Fibroblast of lung (primary cell): ENCODE results near the gene EHMT1. TPM values are rescaled to one million over a fixed set of nuclear protein-coding genes. Genes with fewer than 3 reads are reported as not detected.

Experiments
- DNase-seq, 2 donors: peaks; one replicate each; pipeline versions ENCODE4 v3.0.0 to v3.0.0-alpha.2; 2010; ENCODE audit warnings: low read depth in 2 of 2
- H2AFZ ChIP-seq: 2 replicates; pipeline ENCODE4 v1.5.1; 2012; ENCODE audit warnings: low read length, control low read depth, inconsistent platforms
- H3K27ac ChIP-seq: 2 replicates; pipeline ENCODE4 v1.5.1; 2011; ENCODE audit warnings: low read length, control low read depth; ENCODE audit not compliant: insufficient read depth
- H3K27me3 ChIP-seq: 2 replicates; pipeline ENCODE4 v1.5.1; 2011; ENCODE audit warnings: mild to moderate bottlenecking, low read length; ENCODE audit not compliant: control insufficient read depth, insufficient read depth
- H3K36me3 ChIP-seq: 2 replicates; pipeline ENCODE4 v1.5.1; 2011; ENCODE audit warnings: low read length; ENCODE audit not compliant: control insufficient read depth, insufficient read depth
- H3K4me1 ChIP-seq: 2 replicates; pipeline ENCODE4 v1.5.1; 2011; ENCODE audit warnings: low read length; ENCODE audit not compliant: control insufficient read depth, insufficient read depth; ENCODE audit errors: extremely low read depth
- H3K4me2 ChIP-seq: 2 replicates; pipeline ENCODE4 v1.5.1; 2011; ENCODE audit warnings: low read length, control low read depth; ENCODE audit not compliant: insufficient read depth; ENCODE audit errors: extremely low read depth
- H3K4me3 ChIP-seq, 4 experiments: fragments of 200-600 bp in 1 of 4; sonication (generic) in 1 of 4; replicated peaks in 1 of 4; 2 replicates each; pipeline ENCODE4 v1.5.1; 2011 to 2016; ENCODE audit warnings: low read length in 4 of 4, low read depth in 3 of 4, mild to moderate bottlenecking in 3 of 4, control low read depth in 2 of 4, inconsistent platforms in 1 of 4, mixed read lengths in 1 of 4; ENCODE audit not compliant: insufficient read depth in 1 of 4; ENCODE audit errors: control extremely low read depth in 1 of 4
- H3K79me2 ChIP-seq: 2 replicates; pipeline ENCODE4 v1.5.1; 2012; ENCODE audit warnings: mild to moderate bottlenecking, low read length, inconsistent platforms; ENCODE audit not compliant: control insufficient read depth, insufficient read depth
- H3K9ac ChIP-seq: 2 replicates; pipeline ENCODE4 v1.5.1; 2011; ENCODE audit warnings: mild to moderate bottlenecking, low read length, control low read depth; ENCODE audit not compliant: insufficient read depth
- H3K9me3 ChIP-seq: 2 replicates; pipeline ENCODE4 v1.5.1; 2012; ENCODE audit warnings: low read depth, low read length; ENCODE audit not compliant: control insufficient read depth, insufficient read depth
- H4K20me1 ChIP-seq: 2 replicates; pipeline ENCODE4 v1.5.1; 2011; ENCODE audit warnings: low read length; ENCODE audit not compliant: control insufficient read depth, insufficient read depth; ENCODE audit errors: extremely low read depth
- EZH2 ChIP-seq: IDR thresholded peaks from 2 replicates; pipeline ENCODE4 v1.5.1; 2012; ENCODE audit warnings: low read length, control low read depth, mild to moderate bottlenecking; ENCODE audit errors: missing control alignments
- polyA plus RNA-seq, 2 donors: library from polyadenylated mRNA; depleted of rRNA in 1 of 2; stranded (reverse) in 1 of 2; unstranded in 1 of 2; fragments of >200 nt; gene quantifications; 2 replicates each; pipeline ENCODE4 v1.2.1, GENCODE V29; 2011 to 2012; ENCODE audit warnings: missing spikeins in 1 of 2
- total RNA-seq: library from RNA; depleted of rRNA; stranded (reverse); fragments of >200 nt; gene quantifications from 2 replicates; pipeline ENCODE4 v1.2.1, GENCODE V29; 2014
- TF ChIP-seq, protein P1 (sequence below), 2 donors: IDR thresholded peaks in 1 of 2; conservative IDR thresholded peaks in 1 of 2; 1 replicate in 1 of 2; 2 replicates in 1 of 2; pipeline ENCODE4 v1.5.1; 2011 to 2012; ENCODE audit warnings: low read length in 2 of 2, control low read depth in 1 of 2, inconsistent platforms in 1 of 2, low read depth in 1 of 2, mild to moderate bottlenecking in 1 of 2

Gene EHMT1
- total and polyA plus RNA-seq, 2 donors (not counting 1 experiment from before 2014, with no cell fraction given): 22.4 to 48.6 TPM

DNA sequence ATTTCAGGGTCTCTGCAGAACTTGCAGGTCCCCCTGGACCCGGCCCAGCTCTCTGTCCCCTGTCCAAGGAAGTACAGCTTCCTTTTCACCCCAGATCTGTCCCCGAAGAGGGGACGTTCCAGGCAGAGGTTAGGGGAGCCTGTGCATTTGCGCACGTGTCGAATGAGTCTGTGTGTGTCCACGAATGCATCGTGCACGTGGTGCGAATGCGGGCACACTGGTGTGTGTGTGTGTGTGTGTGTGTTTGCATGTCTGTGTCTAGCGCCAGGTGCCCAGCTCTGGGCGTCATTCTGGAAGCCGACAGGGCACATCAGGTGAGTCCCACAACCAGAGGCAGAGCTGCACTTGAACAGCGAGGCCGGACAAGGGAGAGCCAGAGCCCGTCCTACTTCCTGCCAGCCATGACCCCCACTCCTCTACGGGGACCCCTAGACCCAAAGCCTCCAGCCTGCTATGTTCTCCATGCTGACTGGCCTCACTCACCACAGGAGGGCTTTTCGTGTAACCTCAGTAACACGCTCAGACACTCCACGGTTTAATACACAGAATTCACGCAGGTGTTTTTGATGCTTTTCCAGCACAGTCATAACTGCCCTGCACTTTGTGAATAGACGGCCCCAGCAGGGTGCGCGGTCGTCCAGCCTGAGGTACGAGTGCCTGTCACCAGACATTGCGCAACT, 217.5 kb downstream of the EHMT1 start:
- DNase-seq: no peak
- Histone ChIP-seq H3K9ac (no peak overlapping the region), H3K4me2 (no peak overlapping the region), H3K27ac (no peak overlapping the region), H4K20me1 (no peaks in the 10 kb centered on the region), H2AFZ (no peak overlapping the region), H3K79me2 (no peaks in the 10 kb centered on the region), H3K4me3 (no peak overlapping the region), H3K36me3 (peaks cover 12% of the 10 kb centered on the region), H3K4me1 (no peaks in the 10 kb centered on the region), H3K9me3 (no peaks in the 10 kb centered on the region), H3K27me3 (no peaks in the 10 kb centered on the region)
- TF ChIP-seq, protein P1, sequence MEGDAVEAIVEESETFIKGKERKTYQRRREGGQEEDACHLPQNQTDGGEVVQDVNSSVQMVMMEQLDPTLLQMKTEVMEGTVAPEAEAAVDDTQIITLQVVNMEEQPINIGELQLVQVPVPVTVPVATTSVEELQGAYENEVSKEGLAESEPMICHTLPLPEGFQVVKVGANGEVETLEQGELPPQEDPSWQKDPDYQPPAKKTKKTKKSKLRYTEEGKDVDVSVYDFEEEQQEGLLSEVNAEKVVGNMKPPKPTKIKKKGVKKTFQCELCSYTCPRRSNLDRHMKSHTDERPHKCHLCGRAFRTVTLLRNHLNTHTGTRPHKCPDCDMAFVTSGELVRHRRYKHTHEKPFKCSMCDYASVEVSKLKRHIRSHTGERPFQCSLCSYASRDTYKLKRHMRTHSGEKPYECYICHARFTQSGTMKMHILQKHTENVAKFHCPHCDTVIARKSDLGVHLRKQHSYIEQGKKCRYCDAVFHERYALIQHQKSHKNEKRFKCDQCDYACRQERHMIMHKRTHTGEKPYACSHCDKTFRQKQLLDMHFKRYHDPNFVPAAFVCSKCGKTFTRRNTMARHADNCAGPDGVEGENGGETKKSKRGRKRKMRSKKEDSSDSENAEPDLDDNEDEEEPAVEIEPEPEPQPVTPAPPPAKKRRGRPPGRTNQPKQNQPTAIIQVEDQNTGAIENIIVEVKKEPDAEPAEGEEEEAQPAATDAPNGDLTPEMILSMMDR (conservative IDR thresholded peaks at IDR 0.05 in 1 of 2, IDR thresholded peaks at IDR 0.05 in 1 of 2; ENCODE audit: low read depth in 1 of 2, low read length in 2 of 2): no peak
- no peak for TF ChIP-seq EZH2

DNA sequence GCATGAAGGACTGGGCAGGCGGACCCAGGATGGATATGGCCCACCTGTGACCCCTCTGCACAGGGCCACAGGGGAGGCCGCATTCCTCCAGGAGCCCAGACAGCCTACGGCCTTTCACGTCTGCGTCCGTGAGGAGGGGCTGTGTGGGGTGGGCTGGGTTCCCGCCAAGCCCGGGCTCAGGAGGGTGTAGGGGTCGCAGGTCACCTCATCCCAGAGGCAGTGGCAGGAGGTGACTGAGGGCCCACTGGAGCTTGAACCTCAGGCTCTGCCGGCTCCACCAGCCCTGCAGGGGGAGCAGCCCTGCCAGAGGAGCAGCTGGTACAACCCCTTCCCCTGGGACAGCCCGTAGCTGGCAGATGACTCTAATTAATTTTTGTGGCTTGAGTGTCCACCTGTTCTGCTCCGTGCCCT, 218.0 kb downstream of the EHMT1 start:
- Histone ChIP-seq H3K79me2 (no peaks in the 10 kb centered on the region), H2AFZ (no peak overlapping the region), H3K4me3 (no peak overlapping the region), H3K36me3 (peaks cover 12% of the 10 kb centered on the region), H3K9me3 (no peaks in the 10 kb centered on the region), H3K4me2 (no peak overlapping the region), H3K4me1 (no peaks in the 10 kb centered on the region), H3K27me3 (no peaks in the 10 kb centered on the region), H3K9ac (no peak overlapping the region), H4K20me1 (no peaks in the 10 kb centered on the region), H3K27ac (no peak overlapping the region)
- DNase-seq: no peak
- TF ChIP-seq EZH2: no peak
- TF ChIP-seq, protein P1 (conservative IDR thresholded peaks at IDR 0.05 in 1 of 2, IDR thresholded peaks at IDR 0.05 in 1 of 2; ENCODE audit: low read depth in 1 of 2, low read length in 2 of 2): no peak

DNA sequence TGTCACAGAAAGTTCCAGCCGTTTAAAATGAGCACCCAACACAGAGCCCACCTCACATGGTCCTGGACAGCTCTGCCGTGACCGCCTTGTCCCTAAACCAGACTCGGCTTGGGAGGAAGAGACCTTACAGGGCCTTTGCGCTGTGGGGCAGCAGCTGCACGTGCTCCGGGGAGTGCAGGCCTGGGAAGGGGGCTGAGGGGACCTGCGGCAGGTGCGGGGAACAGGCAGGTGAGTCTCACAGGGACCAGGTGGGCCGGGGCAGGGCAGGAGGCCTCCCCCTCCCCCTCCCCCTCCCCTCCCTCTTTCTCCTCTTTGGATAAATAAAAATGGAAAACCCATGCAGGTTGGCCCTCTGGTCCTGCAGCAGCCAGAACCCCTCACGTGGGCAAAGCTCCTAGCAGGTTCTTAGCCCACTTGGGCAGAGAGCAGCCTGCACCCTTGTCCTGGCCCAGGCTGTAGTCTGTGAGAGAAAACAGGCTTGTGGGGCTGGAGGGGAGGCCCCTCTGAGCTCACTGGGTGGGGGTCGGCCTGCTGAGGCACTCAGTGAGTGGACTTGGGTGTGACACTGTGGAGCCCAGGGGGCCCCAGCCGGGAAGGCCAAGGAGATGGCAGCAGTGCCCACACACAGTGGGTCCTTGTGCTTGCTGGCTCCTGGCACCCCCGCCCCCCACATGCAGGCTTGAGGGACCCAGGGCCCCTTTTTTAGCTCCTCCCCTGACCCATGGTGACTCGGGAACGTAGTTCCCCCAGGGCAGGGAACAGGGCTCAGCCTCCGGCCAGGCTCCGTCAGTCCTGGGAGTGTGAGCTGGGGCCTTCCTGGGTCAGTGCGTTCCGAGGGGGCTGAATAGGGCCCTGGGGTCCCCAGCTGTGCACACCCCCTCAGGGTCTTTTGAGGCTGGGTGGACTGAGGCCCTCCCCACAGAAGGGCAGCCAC, 218.8 kb downstream of the EHMT1 start:
- TF ChIP-seq, protein P1 (conservative IDR thresholded peaks at IDR 0.05 in 1 of 2, IDR thresholded peaks at IDR 0.05 in 1 of 2; ENCODE audit: low read depth in 1 of 2, low read length in 2 of 2): no peak
- TF ChIP-seq EZH2: no peak
- H3K36me3 ChIP-seq: peaks cover 12% of the 10 kb centered on the region
- DNase-seq: no peak
- H3K27ac ChIP-seq: no peak overlapping the region
- H3K27me3 ChIP-seq: no peaks in the 10 kb centered on the region
- no peaks in the 10 kb centered on the region for H3K9me3 ChIP-seq
- no peak overlapping the region for H3K9ac ChIP-seq
- H3K4me1 ChIP-seq: no peaks in the 10 kb centered on the region
- no peak overlapping the region for H2AFZ ChIP-seq
- H4K20me1 ChIP-seq: no peaks in the 10 kb centered on the region
- no peak overlapping the region for H3K4me3 ChIP-seq
- H3K4me2 ChIP-seq: no peak overlapping the region
- H3K79me2 ChIP-seq: no peaks in the 10 kb centered on the region
